Parathyroid adenoma (tissue), 2 donors: ENCODE measurements around the gene SLC24A4.
"Not testable (repeated sequence)": the region's sequence is repeated elsewhere in the genome, so short reads cannot be mapped to it uniquely, and the experiment has no call there.

Experiments
- H2AFZ ChIP-seq: fragments of 300-600 bp; sonication (generic); one replicate; pipeline ENCODE4 v1.7.0; 2017; ENCODE audit warnings: antibody characterized with exemption, mild to moderate bottlenecking
- H3K27ac ChIP-seq: fragments of 300-600 bp; sonication (generic); one replicate; pipeline ENCODE4 v1.7.0; 2017
- H3K27me3 ChIP-seq: fragments of 300-600 bp; sonication (generic); one replicate; pipeline ENCODE4 v1.7.0; 2017; ENCODE audit warnings: low read length; ENCODE audit not compliant: control insufficient read depth, insufficient read depth
- H3K36me3 ChIP-seq: fragments of 300-600 bp; sonication (generic); one replicate; pipeline ENCODE4 v1.7.0; 2017; ENCODE audit warnings: low read length; ENCODE audit not compliant: control insufficient read depth, insufficient read depth
- H3K4me1 ChIP-seq: fragments of 300-600 bp; sonication (generic); one replicate; pipeline ENCODE4 v1.7.0; 2017; ENCODE audit warnings: control low read depth
- H3K4me2 ChIP-seq: fragments of 300-600 bp; sonication (generic); one replicate; pipeline ENCODE4 v1.7.0; 2017; ENCODE audit warnings: low read length
- H3K4me3 ChIP-seq: fragments of 300-600 bp; sonication (generic); one replicate; pipeline ENCODE4 v1.7.0; 2017; ENCODE audit warnings: low read depth, low read length
- H3K79me2 ChIP-seq: fragments of 300-600 bp; sonication (generic); one replicate; pipeline ENCODE4 v1.7.0; 2017; ENCODE audit warnings: control low read depth
- H3K9ac ChIP-seq: fragments of 300-600 bp; sonication (generic); one replicate; pipeline ENCODE4 v1.7.0; 2017; ENCODE audit warnings: mild to moderate bottlenecking
- H3K9me3 ChIP-seq: fragments of 300-600 bp; sonication (generic); one replicate; pipeline ENCODE4 v1.7.0; 2017; ENCODE audit warnings: low read length; ENCODE audit not compliant: control insufficient read depth
- CTCF ChIP-seq: fragments of 300-600 bp; sonication (generic); IDR thresholded peaks from one replicate; pipeline ENCODE4 v1.7.0; 2017; ENCODE audit warnings: antibody characterized with exemption, mild to moderate bottlenecking
- donor health status: primary hyperparathyroidism.

SLC24A4 gene

GRCh38 chr14:92534932-92535643 is 212.1 kb downstream of the SLC24A4 start:
- Histone ChIP-seq H3K9ac (no peak overlapping the region), H3K27ac (no peak overlapping the region), H3K4me1 (no peaks in the 10 kb centered on the region), H3K4me2 (no peak overlapping the region), H3K27me3 (no peaks in the 10 kb centered on the region), H2AFZ (no peak overlapping the region), H3K36me3 (no peaks in the 10 kb centered on the region), H3K79me2 (peaks cover 5% of the 10 kb centered on the region), H3K4me3 (no peak overlapping the region), H3K9me3 (no peaks in the 10 kb centered on the region)
- TF ChIP-seq CTCF, result no peak

GRCh38 chr14:92536231-92536630 is 213.3 kb downstream of the SLC24A4 start:
- H3K4me1 ChIP-seq, H3K4me3 ChIP-seq, H3K36me3 ChIP-seq, H2AFZ ChIP-seq, H3K27me3 ChIP-seq, H3K9ac ChIP-seq, H3K4me2 ChIP-seq, H3K27ac ChIP-seq, H3K79me2 ChIP-seq, H3K9me3 ChIP-seq: not testable (repeated sequence)

GRCh38 chr14:92538412-92538985 is 215.5 kb downstream of the SLC24A4 start:
- H2AFZ ChIP-seq, result no peak overlapping the region
- no peak overlapping the region for H3K9ac ChIP-seq
- no peak for TF ChIP-seq CTCF
- peaks cover 2% of the 10 kb centered on the region for H3K79me2 ChIP-seq
- H3K36me3 ChIP-seq, result no peaks in the 10 kb centered on the region
- H3K27ac ChIP-seq, result no peak overlapping the region
- H3K27me3 ChIP-seq, result no peaks in the 10 kb centered on the region
- H3K4me1 ChIP-seq, result no peaks in the 10 kb centered on the region
- no peak overlapping the region for H3K4me2 ChIP-seq
- no peaks in the 10 kb centered on the region for H3K9me3 ChIP-seq
- H3K4me3 ChIP-seq, result no peak overlapping the region

GRCh38 chr14:92539419-92539818 is 216.5 kb downstream of the SLC24A4 start:
- Histone ChIP-seq H3K9ac (no peak overlapping the region), H3K9me3 (no peaks in the 10 kb centered on the region), H3K27me3 (no peaks in the 10 kb centered on the region), H3K79me2 (peaks cover 2% of the 10 kb centered on the region), H3K36me3 (no peaks in the 10 kb centered on the region), H3K27ac (peak overlapping the region; percentile 24), H3K4me3 (no peak overlapping the region), H3K4me2 (no peak overlapping the region), H2AFZ (no peak overlapping the region), H3K4me1 (no peaks in the 10 kb centered on the region)
- no peak for TF ChIP-seq CTCF

GRCh38 chr14:92539875-92540274 is 216.9 kb downstream of the SLC24A4 start:
- Histone ChIP-seq H2AFZ (no peak overlapping the region), H3K36me3 (no peaks in the 10 kb centered on the region), H3K79me2 (peaks cover 2% of the 10 kb centered on the region), H3K4me2 (no peak overlapping the region), H3K9ac (no peak overlapping the region), H3K27me3 (no peaks in the 10 kb centered on the region), H3K4me3 (no peak overlapping the region), H3K27ac (peak overlapping the region; percentile 24), H3K4me1 (no peaks in the 10 kb centered on the region), H3K9me3 (no peaks in the 10 kb centered on the region)
- no peak for TF ChIP-seq CTCF
